Measurements from ENCODE around the gene ULBP1.
"Not testable (repeated sequence)": the region's sequence is repeated elsewhere in the genome, so short reads cannot be mapped to it uniquely, and the experiment has no call there.

ULBP1 gene

DNA sequence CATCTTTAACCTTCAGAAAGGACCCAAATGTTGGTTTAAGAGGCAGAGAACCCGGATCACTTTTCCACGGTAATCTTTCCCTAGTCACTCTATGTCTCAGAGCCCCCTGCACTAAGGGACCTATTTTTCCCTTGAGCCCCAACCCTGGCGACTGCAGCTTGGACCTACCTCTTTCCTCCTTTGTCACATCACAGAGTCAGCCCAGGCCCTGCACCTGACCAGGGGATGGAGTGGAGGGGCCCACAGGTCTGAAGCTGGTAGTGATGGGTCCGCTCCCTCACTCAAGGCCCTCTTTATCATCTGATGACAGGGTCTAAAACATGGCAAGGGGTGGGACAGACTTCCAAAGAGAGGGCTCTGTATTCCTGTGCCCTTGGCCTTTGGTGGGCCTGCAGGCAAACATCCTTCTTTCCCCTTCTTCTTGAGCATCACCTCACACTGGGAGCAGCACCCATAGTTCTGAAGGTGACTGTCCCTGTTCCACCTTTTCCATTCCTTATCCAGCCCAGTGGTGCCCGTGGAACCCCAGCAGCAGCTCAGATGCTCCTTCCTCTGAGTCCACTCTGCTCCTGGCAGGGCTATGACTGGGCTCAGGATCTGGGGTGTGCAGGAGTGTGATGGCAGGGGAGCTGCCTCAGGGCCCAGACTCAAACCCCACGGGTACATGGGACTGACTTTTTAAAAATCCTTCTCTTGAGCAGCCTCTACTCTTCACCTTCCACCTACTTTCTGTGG, 55.3 kb downstream of the ULBP1 start:
- Histone ChIP-seq H3K4me3 (ENCODE audit: low read length in 2 of 2) (no peak overlapping the region), H3K36me3 (ENCODE audit: control insufficient read depth in 2 of 2, insufficient read depth in 2 of 2, low read length in 2 of 2) (no peaks in the 10 kb centered on the region), H3K9ac (ENCODE audit: low read length in 2 of 2) (no peak overlapping the region), H3K27me3 (ENCODE audit: control insufficient read depth in 1 of 2, insufficient read depth in 2 of 2, low read length in 2 of 2) (peaks cover 25 to 27% of the 10 kb centered on the region in 2 donors), H3K4me1 (ENCODE audit: control insufficient read depth, insufficient read depth, low read length) (peaks cover 2% of the 10 kb centered on the region), H3K9me3 (ENCODE audit: control insufficient read depth in 2 of 2, low read length in 2 of 2) (no peaks in the 10 kb centered on the region), H3K27ac (ENCODE audit: low read length) (no peak overlapping the region)

DNA sequence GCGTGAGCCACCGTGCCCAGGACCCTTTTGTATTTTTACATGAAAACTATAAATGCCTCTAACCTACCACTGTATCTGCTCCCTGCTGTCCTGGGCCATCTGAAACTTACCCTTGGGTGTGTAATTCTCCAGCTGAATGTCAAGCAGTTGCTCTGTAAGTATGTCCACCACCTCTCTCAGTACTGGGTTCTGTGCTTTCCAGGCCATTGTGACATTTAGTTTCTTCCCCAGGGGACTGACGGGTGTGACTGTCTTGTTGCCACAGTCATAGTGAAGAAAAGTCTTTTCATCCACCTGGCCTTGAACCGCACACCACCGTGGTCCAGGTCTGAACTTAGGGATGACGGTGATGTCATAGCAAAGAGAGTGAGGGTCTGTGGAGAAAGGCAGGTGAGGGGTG, 58.1 kb downstream of the ULBP1 start:
- not testable (repeated sequence) for H3K9ac ChIP-seq (ENCODE audit: low read length in 2 of 2); H3K27ac ChIP-seq (ENCODE audit: low read length); H3K36me3 ChIP-seq (ENCODE audit: control insufficient read depth in 2 of 2, insufficient read depth in 2 of 2, low read length in 2 of 2); H3K9me3 ChIP-seq (ENCODE audit: control insufficient read depth in 2 of 2, low read length in 2 of 2); H3K4me3 ChIP-seq (ENCODE audit: low read length in 2 of 2)
- peaks cover 13% of the 10 kb centered on the region for H3K4me1 ChIP-seq (ENCODE audit: control insufficient read depth, insufficient read depth, low read length)
- H3K27me3 ChIP-seq (ENCODE audit: control insufficient read depth in 1 of 2, insufficient read depth in 2 of 2, low read length in 2 of 2) = peaks cover 29 to 32% of the 10 kb centered on the region in 2 donors

Data from stomach smooth muscle (tissue), 2 donors.